AG20443 (cell line): Measurements from ENCODE around the gene ZNF586.
"Not testable (repeated sequence)": the region's sequence is repeated elsewhere in the genome, so short reads cannot be mapped to it uniquely, and the experiment has no call there.

Experiments used
- DNase-seq: peaks from one replicate; pipeline ENCODE4 v3.0.0; 2012; ENCODE audit warnings: low spot score, mixed read lengths

ZNF586 gene

DNA sequence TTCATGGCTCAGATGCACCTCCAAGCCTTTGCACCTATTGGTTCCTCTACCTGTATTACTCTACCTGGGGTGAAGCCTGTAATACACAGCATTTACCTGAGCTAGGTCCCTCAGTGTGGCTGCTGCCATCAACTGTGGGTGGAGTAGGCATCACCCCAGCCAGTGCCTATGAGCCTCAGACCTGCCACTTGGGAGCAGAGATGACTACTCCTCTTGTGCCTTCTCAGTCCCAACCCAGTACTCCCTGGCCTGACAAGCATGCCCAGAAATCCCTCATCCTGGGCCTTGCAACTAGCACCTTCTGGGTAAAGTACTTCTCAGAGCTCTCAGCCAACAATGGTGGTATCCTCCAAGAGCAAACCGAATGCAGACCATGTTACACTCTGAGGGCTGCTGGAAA is 27.1 kb downstream of the ZNF586 start:
- DNase-seq: not testable (repeated sequence)

- no peak for DNase-seq
Measured at GRCh38 chr19:57800696-57801095, 31.2 kb downstream of the ZNF586 start.

DNA sequence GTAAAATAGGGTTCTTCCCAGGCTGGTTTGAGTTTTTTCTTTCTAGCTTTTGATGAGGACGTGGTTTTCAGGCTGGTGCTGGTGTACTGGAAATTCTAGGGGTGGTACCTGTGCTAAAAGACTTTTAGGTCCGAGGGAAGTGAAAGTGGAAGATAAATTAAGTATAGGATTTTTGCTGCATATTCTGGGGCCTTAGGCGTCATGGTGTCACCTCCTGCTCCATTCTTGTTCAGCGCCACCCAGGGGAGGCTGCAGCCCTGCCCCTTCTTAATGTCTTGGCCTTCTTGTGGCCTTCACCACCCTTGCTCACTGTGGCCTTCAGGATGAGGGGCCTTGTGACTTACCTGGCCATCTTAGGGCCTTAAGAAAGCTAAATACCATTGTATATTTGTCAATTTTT is 32.8 kb downstream of the ZNF586 start:
- DNase-seq: no peak

DNA sequence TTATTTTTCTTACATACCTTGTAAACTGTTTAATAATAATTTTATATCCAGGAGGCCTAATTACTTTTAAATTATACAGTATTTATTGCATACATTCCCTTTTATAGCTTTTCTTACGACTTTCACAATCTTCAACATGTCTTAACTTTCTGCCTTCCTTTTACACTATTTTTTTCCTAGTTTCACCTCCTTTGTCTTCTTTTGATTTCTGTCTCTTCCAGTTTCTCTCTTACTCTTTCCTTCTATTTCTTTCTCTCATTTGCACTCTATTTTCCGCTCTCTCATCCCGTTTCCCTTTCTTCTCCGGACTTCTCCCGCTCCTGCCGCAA is 33.8 kb downstream of the ZNF586 start:
- DNase-seq: no peak

GRCh38 chr19:57803594-57804325 is 34.3 kb downstream of the ZNF586 start:
- DNase-seq: peak; percentile 67

GRCh38 chr19:57807541-57807940 is 38.1 kb downstream of the ZNF586 start:
- DNase-seq: no peak

- DNase-seq: not testable (repeated sequence)
Measured at GRCh38 chr19:57810410-57811295, 41.2 kb downstream of the ZNF586 start.

GRCh38 chr19:57812226-57812625 is 42.8 kb downstream of the ZNF586 start:
- DNase-seq: no peak

DNA sequence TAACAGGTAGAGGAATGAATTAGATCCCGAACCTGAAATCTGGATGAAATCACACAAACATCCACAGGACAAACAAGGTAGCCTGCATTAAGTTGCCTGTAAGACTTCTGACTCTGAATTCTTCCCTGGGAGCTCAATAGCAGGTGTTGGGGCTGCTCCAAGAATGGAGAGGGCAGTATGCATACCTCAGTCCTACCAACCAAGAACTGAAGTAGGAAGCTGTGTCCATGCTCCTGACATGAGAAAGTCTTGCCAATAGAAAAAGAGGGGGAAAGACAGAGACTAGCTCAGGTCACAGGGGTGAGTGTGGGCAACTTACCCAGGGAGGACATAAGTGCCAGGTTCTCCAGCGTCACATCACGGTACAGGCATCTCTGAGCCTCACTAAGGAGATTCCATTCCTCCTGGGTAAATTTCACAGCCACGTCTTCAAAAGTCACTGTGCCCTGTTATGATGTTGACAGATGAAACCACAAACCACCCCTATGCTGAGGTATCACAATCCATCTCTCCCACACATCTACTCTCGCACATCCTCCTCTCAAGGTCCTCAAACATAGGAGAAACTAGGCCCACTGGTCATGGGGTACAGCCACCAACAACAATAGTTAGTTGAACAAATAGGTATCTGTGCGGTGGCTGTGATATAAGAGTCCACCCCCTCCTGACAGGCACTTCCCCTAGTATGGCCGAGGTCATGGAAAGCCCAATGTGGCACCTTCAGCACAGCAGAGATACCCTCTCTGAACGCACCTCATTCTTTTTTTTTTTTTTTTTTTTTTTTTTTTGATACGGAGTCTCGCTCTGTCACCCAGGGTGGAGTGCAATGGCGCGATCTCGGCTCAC is 43.7 kb downstream of the ZNF586 start:
- DNase-seq: not testable (repeated sequence)

- no peak for DNase-seq
Measured at GRCh38 chr19:57813919-57814504, 44.5 kb downstream of the ZNF586 start.

DNA sequence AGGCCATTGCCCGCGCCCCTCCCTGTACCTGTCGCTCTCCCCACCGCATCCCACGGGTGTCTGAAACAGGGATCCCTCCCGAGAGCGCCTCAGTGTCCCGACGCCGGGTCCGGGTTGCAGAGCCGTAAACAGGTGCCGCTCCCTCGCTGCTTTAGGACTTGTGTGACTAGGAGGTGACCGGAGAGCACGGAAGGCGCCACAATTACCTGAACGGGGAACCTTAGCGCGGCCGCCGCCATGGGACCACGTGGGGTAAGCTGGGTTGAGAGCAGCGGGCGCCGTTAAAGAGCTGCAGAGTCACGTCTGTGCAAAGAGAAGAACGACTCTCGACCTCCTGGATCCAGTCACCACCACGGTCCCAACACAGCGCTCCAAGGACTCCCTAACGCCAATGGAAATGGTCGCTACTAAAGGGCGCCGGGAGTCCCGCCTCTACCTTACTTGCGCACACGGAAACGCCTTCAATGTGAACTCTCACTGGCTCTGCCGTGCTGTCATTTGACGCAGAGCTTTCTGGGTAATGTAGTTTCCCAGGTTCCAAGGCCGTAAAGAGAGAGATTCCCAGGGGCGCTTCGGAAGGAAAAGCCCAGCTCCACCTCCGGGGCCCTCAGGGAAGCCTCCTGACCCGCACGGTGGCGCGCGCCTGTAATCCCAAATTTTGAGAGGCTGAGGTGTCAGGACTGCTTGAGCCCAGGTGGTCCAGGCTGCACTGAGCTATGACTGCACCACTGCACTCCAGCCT is 45.2 kb downstream of the ZNF586 start, which contains the start of gene ZNF552:
ZNF552 (minus strand) TSS at position 409 of the 742 bp plus-strand sequence; CDS start at position 239, 170 bp downstream.
- peak; percentile 91 for DNase-seq

- DNase-seq: no peak
Measured at GRCh38 chr19:57815247-57816075, 46.0 kb downstream of the ZNF586 start.

GRCh38 chr19:57816652-57817051 is 47.2 kb downstream of the ZNF586 start:
- no peak for DNase-seq

- no peak for DNase-seq
Measured at GRCh38 chr19:57817976-57818375, 48.5 kb downstream of the ZNF586 start.

DNA sequence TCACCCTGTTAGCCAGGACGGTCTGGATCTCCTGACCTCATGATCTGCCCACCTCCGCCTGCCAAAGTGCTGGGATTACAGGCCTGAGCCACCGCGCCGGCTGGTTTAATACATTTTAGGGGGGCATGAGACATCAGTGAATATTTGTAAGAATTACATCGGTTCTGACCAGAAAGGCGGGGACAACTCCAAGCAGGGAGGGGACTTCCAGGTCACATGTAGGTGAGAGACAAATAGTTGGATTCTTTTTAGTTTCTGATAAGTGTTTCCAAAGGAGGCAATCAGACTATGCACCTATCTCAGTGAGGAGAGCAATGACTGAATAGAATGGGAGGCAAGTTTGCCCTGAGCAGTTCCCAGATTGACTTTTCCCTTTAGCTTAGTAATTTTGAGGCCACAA is 48.9 kb downstream of the ZNF586 start:
- no peak for DNase-seq

- peak; percentile 94 for DNase-seq
Measured at GRCh38 chr19:57819475-57820148, 50.1 kb downstream of the ZNF586 start.

DNA sequence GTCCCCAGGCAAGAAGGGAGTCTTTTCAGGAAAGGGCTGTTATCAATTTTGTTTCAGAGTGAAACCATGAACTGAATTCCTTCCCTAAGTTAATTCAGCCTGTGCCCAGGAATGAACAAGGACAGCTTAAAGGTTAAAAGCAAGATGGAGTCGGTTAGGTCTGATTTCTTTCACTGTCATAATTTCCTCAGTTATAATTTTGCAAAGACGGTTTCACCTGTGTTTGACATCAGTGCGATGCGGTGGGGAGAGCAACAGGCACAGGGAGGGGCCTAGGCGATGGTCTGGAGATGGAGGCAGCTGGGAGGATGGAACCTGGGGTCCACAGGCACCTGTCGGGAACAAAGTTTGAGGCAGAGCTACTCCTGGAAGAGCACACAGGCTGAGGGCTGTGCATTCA is 51.1 kb downstream of the ZNF586 start:
- no peak for DNase-seq

- not testable (repeated sequence) for DNase-seq
Measured at GRCh38 chr19:57821095-57821494, 51.6 kb downstream of the ZNF586 start.

DNA sequence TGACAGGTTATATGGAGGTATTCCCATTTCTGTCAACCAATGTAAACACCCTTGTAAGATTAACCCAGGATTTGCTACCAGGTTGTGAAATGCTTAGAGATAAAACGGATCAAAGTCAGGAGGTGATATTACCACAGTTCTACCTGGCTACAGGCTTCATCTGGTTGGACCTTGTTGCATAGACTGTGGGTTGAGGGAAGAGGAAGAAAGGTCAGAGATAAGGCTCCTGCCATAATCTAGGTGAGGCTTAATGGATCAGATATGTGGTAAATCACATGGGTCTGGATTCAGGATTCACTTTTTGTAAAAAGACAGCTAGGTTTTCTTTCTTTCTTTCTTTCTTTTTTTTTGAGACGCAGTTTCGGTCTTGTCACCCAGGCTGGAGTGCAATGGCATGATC is 52.0 kb downstream of the ZNF586 start:
- DNase-seq: not testable (repeated sequence)

DNA sequence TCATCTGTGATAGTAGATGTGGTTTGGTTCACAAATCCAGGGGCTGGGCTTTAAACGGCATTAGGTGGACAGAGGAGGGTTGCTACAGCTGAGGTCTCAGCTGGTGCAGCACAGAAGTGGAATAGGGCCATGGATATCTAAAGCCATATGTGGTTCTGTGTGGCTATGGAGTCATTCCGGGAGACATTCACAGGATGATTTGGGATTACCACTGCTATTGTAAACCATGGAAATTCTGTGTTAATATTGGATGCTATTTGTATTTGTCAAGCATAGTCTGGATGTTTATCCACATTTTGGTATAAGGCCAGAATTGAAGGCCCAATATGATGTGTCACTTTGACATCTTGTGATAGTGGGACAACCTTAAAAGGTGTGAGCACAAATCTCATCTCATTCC is 53.7 kb downstream of the ZNF586 start:
- DNase-seq: not testable (repeated sequence)
